OCI-LY3 (cell line): Measurements from ENCODE around the gene HCST.
"Not testable (repeated sequence)": the region's sequence is repeated elsewhere in the genome, so short reads cannot be mapped to it uniquely, and the experiment has no call there.

Experiments used
- EZH2phosphoT487 ChIP-seq: fragments of 200-600 bp; shearing (Covaris generic); IDR thresholded peaks from 2 replicates; pipeline ENCODE4 v1.6.1; 2018; ENCODE audit warnings: antibody characterized with exemption, mixed run types, low read depth
- TF ChIP-seq, protein P1 (sequence below): fragments of 200-600, 300-600 bp; sonication (generic); IDR thresholded peaks from 2 replicates; pipeline ENCODE4 v1.5.1; 2014; ENCODE audit warnings: antibody characterized with exemption, low read length, low read depth

DNA sequence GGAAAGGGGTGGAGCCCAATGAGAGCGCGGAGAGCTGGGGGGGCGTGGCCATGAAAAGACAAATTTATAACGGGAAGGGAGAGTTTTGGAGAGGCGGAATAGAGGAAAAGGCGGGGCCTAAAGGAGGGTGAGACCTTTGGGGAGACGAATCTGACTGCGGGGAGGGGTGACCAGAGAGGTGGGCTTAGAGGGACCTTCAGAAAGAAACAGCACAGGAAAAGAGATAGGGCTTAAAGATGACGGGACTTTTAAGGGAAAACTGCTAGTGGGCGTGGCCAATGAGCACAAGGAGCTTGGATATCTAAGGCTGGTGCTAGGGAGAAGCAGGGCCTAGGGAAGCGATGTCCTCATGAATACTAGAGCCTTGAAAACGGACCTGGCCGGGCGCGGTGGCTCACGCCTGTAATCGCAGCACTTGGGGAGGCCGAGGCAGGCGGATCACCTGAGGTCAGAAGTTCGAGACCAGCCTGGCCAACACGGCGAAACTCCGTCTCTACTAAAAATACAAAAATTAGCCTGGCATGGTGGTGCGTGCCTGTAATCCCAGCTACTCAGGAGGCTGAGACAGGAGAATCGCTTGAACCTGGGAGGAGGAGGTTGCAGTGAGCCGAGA lies 32.1 kb upstream of the HCST start:
- TF ChIP-seq, protein P1, sequence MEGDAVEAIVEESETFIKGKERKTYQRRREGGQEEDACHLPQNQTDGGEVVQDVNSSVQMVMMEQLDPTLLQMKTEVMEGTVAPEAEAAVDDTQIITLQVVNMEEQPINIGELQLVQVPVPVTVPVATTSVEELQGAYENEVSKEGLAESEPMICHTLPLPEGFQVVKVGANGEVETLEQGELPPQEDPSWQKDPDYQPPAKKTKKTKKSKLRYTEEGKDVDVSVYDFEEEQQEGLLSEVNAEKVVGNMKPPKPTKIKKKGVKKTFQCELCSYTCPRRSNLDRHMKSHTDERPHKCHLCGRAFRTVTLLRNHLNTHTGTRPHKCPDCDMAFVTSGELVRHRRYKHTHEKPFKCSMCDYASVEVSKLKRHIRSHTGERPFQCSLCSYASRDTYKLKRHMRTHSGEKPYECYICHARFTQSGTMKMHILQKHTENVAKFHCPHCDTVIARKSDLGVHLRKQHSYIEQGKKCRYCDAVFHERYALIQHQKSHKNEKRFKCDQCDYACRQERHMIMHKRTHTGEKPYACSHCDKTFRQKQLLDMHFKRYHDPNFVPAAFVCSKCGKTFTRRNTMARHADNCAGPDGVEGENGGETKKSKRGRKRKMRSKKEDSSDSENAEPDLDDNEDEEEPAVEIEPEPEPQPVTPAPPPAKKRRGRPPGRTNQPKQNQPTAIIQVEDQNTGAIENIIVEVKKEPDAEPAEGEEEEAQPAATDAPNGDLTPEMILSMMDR: not testable (repeated sequence)
- not testable (repeated sequence) for TF ChIP-seq EZH2phosphoT487
